ENCODE results near the gene KRT86.

The KRT86 gene

GRCh38 chr12:52229836-52230343 lies 44.6 kb upstream of the KRT86 start:
- no peaks in the 10 kb centered on the region for H3K4me1 ChIP-seq
- no peak overlapping the region for H3K4me3 ChIP-seq (ENCODE audit: low read depth, low read length)
- no peaks in the 10 kb centered on the region for H3K36me3 ChIP-seq
- no peak for DNase-seq
- H3K27me3 ChIP-seq = no peaks in the 10 kb centered on the region
- no peak for TF ChIP-seq CTCF (IDR thresholded peaks at IDR 0.05; ENCODE audit: low read depth, low read length)
- no peaks in the 10 kb centered on the region for H3K9me3 ChIP-seq

GRCh38 chr12:52230364-52231281 lies 43.8 kb upstream of the KRT86 start:
- no peaks in the 10 kb centered on the region for H3K27me3 ChIP-seq
- DNase-seq = no peak
- no peaks in the 10 kb centered on the region for H3K9me3 ChIP-seq
- no peaks in the 10 kb centered on the region for H3K36me3 ChIP-seq
- H3K4me3 ChIP-seq (ENCODE audit: low read depth, low read length) = no peak overlapping the region
- no peak for TF ChIP-seq CTCF (IDR thresholded peaks at IDR 0.05; ENCODE audit: low read depth, low read length)
- no peaks in the 10 kb centered on the region; the same call in 1 of the 2 replicates for H3K4me1 ChIP-seq

- TF ChIP-seq CTCF (IDR thresholded peaks at IDR 0.05; ENCODE audit: low read depth, low read length) = no peak
- DNase-seq = no peak
- H3K27me3 ChIP-seq = no peaks in the 10 kb centered on the region
- H3K4me1 ChIP-seq = no peaks in the 10 kb centered on the region; the same call in 1 of the 2 replicates
- no peak overlapping the region for H3K4me3 ChIP-seq (ENCODE audit: low read depth, low read length)
- no peaks in the 10 kb centered on the region for H3K9me3 ChIP-seq
- no peaks in the 10 kb centered on the region for H3K36me3 ChIP-seq
These were observed 42.9 kb upstream of the KRT86 start for GRCh38 chr12:52231305-52232202.

- no peaks in the 10 kb centered on the region for H3K36me3 ChIP-seq
- H3K27me3 ChIP-seq = no peaks in the 10 kb centered on the region
- H3K4me3 ChIP-seq (ENCODE audit: low read depth, low read length) = no peak overlapping the region
- no peak for DNase-seq
- H3K4me1 ChIP-seq = no peaks in the 10 kb centered on the region; the same call in 1 of the 2 replicates
- no peak for TF ChIP-seq CTCF (IDR thresholded peaks at IDR 0.05; ENCODE audit: low read depth, low read length)
- no peaks in the 10 kb centered on the region for H3K9me3 ChIP-seq
These were observed 42.2 kb upstream of the KRT86 start for GRCh38 chr12:52232203-52232673.

GRCh38 chr12:52232674-52233461 lies 41.6 kb upstream of the KRT86 start, which contains the start of gene KRT7:
KRT7 (plus strand) TSS chr12:52233243; CDS start chr12:52233297, 54 bp downstream.
- DNase-seq = no peak
- Histone ChIP-seq H3K36me3 (no peaks in the 10 kb centered on the region), H3K4me3 (ENCODE audit: low read depth, low read length) (no peak within 1 kb of the TSS), H3K27me3 (no peaks in the 10 kb centered on the region), H3K9me3 (no peaks in the 10 kb centered on the region), H3K4me1 (no peaks in the 10 kb centered on the region; the same call in 1 of the 2 replicates)
- TF ChIP-seq CTCF (IDR thresholded peaks at IDR 0.05; ENCODE audit: low read depth, low read length) = no peak
